Muscle layer of duodenum (tissue), 2 donors: ENCODE data around the gene NFS1.

Experiments
- H3K27ac ChIP-seq: one replicate; pipeline ENCODE4 v1.7.0; 2013; ENCODE audit warnings: mild to moderate bottlenecking, low read length
- H3K27me3 ChIP-seq: one replicate; pipeline ENCODE4 v1.7.0; 2013; ENCODE audit warnings: low read depth, mild to moderate bottlenecking, control low read depth, low read length
- H3K36me3 ChIP-seq, 2 donors: one replicate each; pipeline ENCODE4 v1.7.0; 2013; ENCODE audit warnings: low read length in 2 of 2, control low read depth in 1 of 2, mild to moderate bottlenecking in 1 of 2; ENCODE audit not compliant: insufficient read depth in 2 of 2, control insufficient read depth in 1 of 2
- H3K4me1 ChIP-seq, 2 donors: one replicate each; pipeline ENCODE4 v1.7.0; 2013; ENCODE audit warnings: low read length in 2 of 2, mild to moderate bottlenecking in 2 of 2, control low read depth in 1 of 2, moderate library complexity in 1 of 2; ENCODE audit not compliant: insufficient read depth in 2 of 2, control insufficient read depth in 1 of 2
- H3K4me3 ChIP-seq, 2 donors: one replicate each; pipeline ENCODE4 v1.7.0; 2013; ENCODE audit warnings: low read length in 2 of 2, low read depth in 1 of 2, mild to moderate bottlenecking in 1 of 2
- H3K9me3 ChIP-seq, 2 donors: one replicate each; pipeline ENCODE4 v1.7.0; 2013; ENCODE audit warnings: low read length in 2 of 2, control low read depth in 1 of 2, mild to moderate bottlenecking in 1 of 2; ENCODE audit not compliant: control insufficient read depth in 1 of 2
- donor health status: healthy.

The NFS1 gene

GRCh38 chr20:35735826-35736470 lies 36.8 kb upstream of the NFS1 start:
- Histone ChIP-seq H3K4me1 (peaks cover 27 to 90% of the 10 kb centered on the region in 2 donors), H3K9me3 (no peaks in the 10 kb centered on the region), H3K27me3 (no peaks in the 10 kb centered on the region), H3K4me3 (peak overlapping the region; percentile 24), H3K27ac (no peak overlapping the region), H3K36me3 (peaks cover 78 to 79% of the 10 kb centered on the region in 2 donors)

GRCh38 chr20:35734777-35735649 lies 35.9 kb upstream of the NFS1 start:
- Histone ChIP-seq H3K27ac (no peak overlapping the region), H3K9me3 (no peaks in the 10 kb centered on the region), H3K27me3 (no peaks in the 10 kb centered on the region), H3K4me3 (peak overlapping the region; percentile 24), H3K36me3 (peaks cover 79 to 82% of the 10 kb centered on the region in 2 donors), H3K4me1 (peaks cover 33 to 93% of the 10 kb centered on the region in 2 donors)

GRCh38 chr20:35734374-35734773 lies 35.2 kb upstream of the NFS1 start:
- Histone ChIP-seq H3K9me3 (no peaks in the 10 kb centered on the region), H3K4me1 (peaks cover 33 to 93% of the 10 kb centered on the region in 2 donors), H3K36me3 (peaks cover 79 to 82% of the 10 kb centered on the region in 2 donors), H3K27me3 (no peaks in the 10 kb centered on the region), H3K27ac (no peak overlapping the region), H3K4me3 (no peak overlapping the region)

GRCh38 chr20:35732644-35732982 lies 33.5 kb upstream of the NFS1 start:
- H3K27me3 ChIP-seq, result no peaks in the 10 kb centered on the region
- H3K9me3 ChIP-seq, result no peaks in the 10 kb centered on the region
- H3K36me3 ChIP-seq, result peaks cover 74 to 75% of the 10 kb centered on the region in 2 donors
- H3K27ac ChIP-seq, result no peak overlapping the region
- peaks cover 27 to 82% of the 10 kb centered on the region in 2 donors for H3K4me1 ChIP-seq
- no peak overlapping the region for H3K4me3 ChIP-seq

- H3K27me3 ChIP-seq, result no peaks in the 10 kb centered on the region
- peaks cover 27 to 81% of the 10 kb centered on the region in 2 donors for H3K4me1 ChIP-seq
- H3K9me3 ChIP-seq, result no peaks in the 10 kb centered on the region
- peaks cover 76 to 78% of the 10 kb centered on the region in 2 donors for H3K36me3 ChIP-seq
- H3K27ac ChIP-seq, result no peak overlapping the region
- H3K4me3 ChIP-seq, result no peak overlapping the region
Observed at GRCh38 chr20:35731862-35732643, 32.9 kb upstream of the NFS1 start.

GRCh38 chr20:35731469-35731788 lies 32.3 kb upstream of the NFS1 start:
- no peak overlapping the region for H3K4me3 ChIP-seq
- no peaks in the 10 kb centered on the region for H3K9me3 ChIP-seq
- H3K36me3 ChIP-seq, result peaks cover 80 to 84% of the 10 kb centered on the region in 2 donors
- H3K27ac ChIP-seq, result peak overlapping the region; percentile 17
- peaks cover 27 to 75% of the 10 kb centered on the region in 2 donors for H3K4me1 ChIP-seq
- no peaks in the 10 kb centered on the region for H3K27me3 ChIP-seq

GRCh38 chr20:35730583-35731468 lies 31.7 kb upstream of the NFS1 start:
- H3K4me1 ChIP-seq, result peaks cover 23 to 69% of the 10 kb centered on the region in 2 donors

GRCh38 chr20:35729836-35730582 lies 30.9 kb upstream of the NFS1 start:
- Histone ChIP-seq H3K36me3 (peaks cover 73 to 82% of the 10 kb centered on the region in 2 donors), H3K4me1 (peaks cover 21 to 60% of the 10 kb centered on the region in 2 donors), H3K4me3 (no peak overlapping the region)

More at GRCh38 chr20:35730583-35731468, 31.7 kb upstream of the NFS1 start:
- Histone ChIP-seq H3K27ac (peak overlapping the region; percentile 63), H3K36me3 (peaks cover 77 to 84% of the 10 kb centered on the region in 2 donors), H3K9me3 (no peaks in the 10 kb centered on the region), H3K4me3 (no peak overlapping the region), H3K27me3 (no peaks in the 10 kb centered on the region)

GRCh38 chr20:35729283-35729807 lies 30.2 kb upstream of the NFS1 start:
- Histone ChIP-seq H3K4me1 (peaks cover 21 to 54% of the 10 kb centered on the region in 2 donors), H3K4me3 (no peak overlapping the region), H3K36me3 (peaks cover 70 to 82% of the 10 kb centered on the region in 2 donors), H3K27ac (no peak overlapping the region), H3K27me3 (no peaks in the 10 kb centered on the region), H3K9me3 (no peaks in the 10 kb centered on the region)

More at GRCh38 chr20:35729836-35730582, 30.9 kb upstream of the NFS1 start:
- H3K27me3 ChIP-seq, result no peaks in the 10 kb centered on the region
- H3K27ac ChIP-seq, result peak overlapping the region; percentile 63
- no peaks in the 10 kb centered on the region for H3K9me3 ChIP-seq
